Thyroid gland (tissue), 4 donors: ENCODE results near the gene FXYD2. TPM values are rescaled to one million over a fixed set of nuclear protein-coding genes. Genes with fewer than 3 reads are reported as not detected.

Experiments
- DNase-seq, 2 donors: peaks; one replicate each; pipeline ENCODE4 v3.0.0-alpha.2; 2019
- H3K27ac ChIP-seq, 3 donors: fragments of 200-600 bp; sonication (generic); 1 replicate in 2 of 3; 2 replicates in 1 of 3; pipeline ENCODE4 v1.5.1; 2016 to 2019; ENCODE audit warnings: mild to moderate bottlenecking in 1 of 3, moderate library complexity in 1 of 3
- H3K27me3 ChIP-seq: fragments of 200-600 bp; sonication (generic); one replicate; pipeline ENCODE4 v1.5.1; 2019
- H3K36me3 ChIP-seq, 2 donors: fragments of 200-600 bp; sonication (generic); one replicate each; pipeline ENCODE4 v1.5.1; 2016 to 2019
- H3K4me1 ChIP-seq, 2 donors: fragments of 200-600 bp; sonication (generic); one replicate each; pipeline ENCODE4 v1.5.1; 2017 to 2019
- H3K4me3 ChIP-seq, 3 donors: fragments of 200-600 bp; sonication (generic); replicated peaks in 1 of 3; 1 replicate in 2 of 3; 2 replicates in 1 of 3; pipeline ENCODE4 v1.5.1; 2016; ENCODE audit warnings: mild to moderate bottlenecking in 1 of 3
- H3K9me3 ChIP-seq: fragments of 200-600 bp; sonication (generic); one replicate; pipeline ENCODE4 v1.5.1; 2017
- CTCF ChIP-seq, 6 experiments: fragments of 200-600 bp in 3 of 6; fragments of 450-650 bp in 3 of 6; sonication (generic) in 3 of 6; IDR thresholded peaks; one replicate each; pipeline ENCODE4 v1.5.1; 2016 to 2019; ENCODE audit warnings: antibody characterized with exemption in 6 of 6, mild to moderate bottlenecking in 2 of 6, inconsistent platforms in 1 of 6, moderate library complexity in 1 of 6
- POLR2A ChIP-seq, 2 donors: fragments of 450-650 bp; IDR thresholded peaks; one replicate each; pipeline ENCODE4 v1.6.1; 2017; ENCODE audit warnings: antibody characterized with exemption in 2 of 2, mild to moderate bottlenecking in 2 of 2, moderate library complexity in 1 of 2
- WGBS, 2 donors: methylation state at CpG; one replicate each; pipeline ENCODE4 v1.1.5; 2017; 5-methylcytosine and 5-hydroxymethylcytosine counted together
- intact Hi-C: fragments of 100-400 bp; cut with DNase I; formaldehyde crosslinking; loops from one replicate; pipeline ENCODE4 v1.15.1; 2023
- total RNA-seq, 4 donors: library from RNA; depleted of rRNA; stranded (reverse); fragments of >200 nt; gene quantifications; one replicate each; pipeline ENCODE4 v1.2.3, GENCODE V29; 2016

Gene FXYD2
- total RNA-seq, 4 donors from 2014 or later, result 0.42 to 2.8 (median 1.5) TPM

- WGBS, 2 donors, result 89 to 90% methylated on average over 9 of the region's 9 CpGs
- peaks cover 11 to 20% of the 10 kb centered on the region in 2 donors for H3K4me1 ChIP-seq
- H3K27me3 ChIP-seq, result peaks cover 9% of the 10 kb centered on the region
- TF ChIP-seq CTCF (IDR thresholded peaks at IDR 0.05) (no peak), POLR2A (IDR thresholded peaks at IDR 0.05) (no peak)
- H3K9me3 ChIP-seq, result no peaks in the 10 kb centered on the region
- H3K36me3 ChIP-seq, result no peaks in the 10 kb centered on the region
- H3K27ac ChIP-seq, result no peak overlapping the region
- DNase-seq, result no peak
- intact Hi-C loops, result no loop called here
- no peak overlapping the region for H3K4me3 ChIP-seq
Measured at GRCh38 chr11:117793583-117793982, 31.0 kb downstream of the FXYD2 start.

GRCh38 chr11:117792992-117793391, 31.6 kb downstream of the FXYD2 start:
- no peaks in the 10 kb centered on the region for H3K9me3 ChIP-seq
- H3K27ac ChIP-seq, result no peak overlapping the region
- DNase-seq, result no peak
- H3K4me1 ChIP-seq, result peaks cover 11 to 20% of the 10 kb centered on the region in 2 donors
- no peak overlapping the region for H3K4me3 ChIP-seq
- H3K27me3 ChIP-seq, result peaks cover 9% of the 10 kb centered on the region
- intact Hi-C loops, result no loop called here
- WGBS, 2 donors, result 89 to 94% methylated on average over 6 of the region's 6 CpGs
- TF ChIP-seq POLR2A (IDR thresholded peaks at IDR 0.05), result no peak
- TF ChIP-seq CTCF (IDR thresholded peaks at IDR 0.05), result no peak
- H3K36me3 ChIP-seq, result no peaks in the 10 kb centered on the region

GRCh38 chr11:117792241-117792640, 32.3 kb downstream of the FXYD2 start:
- peak in 1 of 2 donors; percentile 53 for DNase-seq
- Histone ChIP-seq H3K36me3 (no peaks in the 10 kb centered on the region), H3K4me3 (no peak overlapping the region), H3K4me1 (peaks cover 11 to 19% of the 10 kb centered on the region in 2 donors), H3K27me3 (peaks cover 9% of the 10 kb centered on the region), H3K9me3 (no peaks in the 10 kb centered on the region), H3K27ac (no peak overlapping the region)
- no peak for TF ChIP-seq CTCF (IDR thresholded peaks at IDR 0.05)
- TF ChIP-seq POLR2A (IDR thresholded peaks at IDR 0.05), result no peak
- intact Hi-C loops, result no loop called here
- WGBS, 2 donors, result 36 to 57% methylated on average over 4 to 5 of the region's 5 CpGs

- Histone ChIP-seq H3K27ac (no peak overlapping the region), H3K4me3 (no peak overlapping the region), H3K36me3 (no peaks in the 10 kb centered on the region), H3K27me3 (peaks cover 5% of the 10 kb centered on the region), H3K4me1 (no peaks in the 10 kb centered on the region), H3K9me3 (no peaks in the 10 kb centered on the region)
- intact Hi-C loops, result no loop called here
- 78 to 90% methylated on average over 3 of the region's 3 CpGs for WGBS, 2 donors
- DNase-seq, result no peak
- TF ChIP-seq CTCF (IDR thresholded peaks at IDR 0.05), result no peak
Measured at GRCh38 chr11:117790279-117790678, 34.3 kb downstream of the FXYD2 start.

- H3K4me1 ChIP-seq, result no peaks in the 10 kb centered on the region
- WGBS, 2 donors, result 92 to 93% methylated on average over 4 of the region's 4 CpGs
- H3K4me3 ChIP-seq, result no peak overlapping the region
- no peak for DNase-seq
- H3K36me3 ChIP-seq, result no peaks in the 10 kb centered on the region
- H3K27ac ChIP-seq, result no peak overlapping the region
- no peaks in the 10 kb centered on the region for H3K27me3 ChIP-seq
- TF ChIP-seq POLR2A (IDR thresholded peaks at IDR 0.05) (no peak), CTCF (IDR thresholded peaks at IDR 0.05) (no peak)
- no peaks in the 10 kb centered on the region for H3K9me3 ChIP-seq
- intact Hi-C loops, result no loop called here
Measured at GRCh38 chr11:117789241-117789640, 35.3 kb downstream of the FXYD2 start.
